Neural progenitor cell (in vitro differentiated cells): Measurements from ENCODE around the gene NDUFS6. TPM values are rescaled to one million over a fixed set of nuclear protein-coding genes. Genes with fewer than 3 reads are reported as not detected.

Experiments used
- DNase-seq: peaks from one replicate; pipeline ENCODE4 v3.0.0-alpha.2; 2016; ENCODE audit warnings: low spot score
- H2AFZ ChIP-seq: fragments of 200-600 bp; sonication (generic); replicated peaks from 2 replicates; pipeline ENCODE4 v1.6.1; 2016; ENCODE audit warnings: antibody characterized with exemption
- H3F3A ChIP-seq: fragments of 200-600 bp; sonication (generic); 2 replicates; pipeline ENCODE4 v1.6.1; 2016; ENCODE audit warnings: antibody characterized with exemption, low read depth
- H3K27ac ChIP-seq: fragments of 200-600 bp; sonication (generic); 2 replicates; pipeline ENCODE4 v1.5.1; 2016; ENCODE audit warnings: mild to moderate bottlenecking
- H3K27me3 ChIP-seq: fragments of 200-600 bp; sonication (generic); 2 replicates; pipeline ENCODE4 v1.6.1; 2016; ENCODE audit warnings: mild to moderate bottlenecking, moderate library complexity
- H3K36me3 ChIP-seq: fragments of 200-600 bp; sonication (generic); 2 replicates; pipeline ENCODE4 v1.5.1; 2016
- H3K4me1 ChIP-seq: fragments of 200-600 bp; sonication (generic); 2 replicates; pipeline ENCODE4 v1.6.1; 2016; ENCODE audit warnings: mixed run types
- H3K4me2 ChIP-seq: fragments of 200-600 bp; sonication (generic); 2 replicates; pipeline ENCODE4 v1.6.1; 2016
- H3K4me3 ChIP-seq: fragments of 200-600 bp; sonication (generic); 2 replicates; pipeline ENCODE4 v1.5.1; 2016
- H3K79me2 ChIP-seq: fragments of 200-600 bp; sonication (generic); 2 replicates; pipeline ENCODE4 v1.6.1; 2016; ENCODE audit warnings: low read depth
- H3K9ac ChIP-seq: fragments of 200-600 bp; sonication (generic); 2 replicates; pipeline ENCODE4 v1.6.1; 2016
- H3K9me3 ChIP-seq: fragments of 200-600 bp; sonication (generic); 2 replicates; pipeline ENCODE4 v1.5.1; 2016; ENCODE audit warnings: low read depth
- H4K20me1 ChIP-seq: fragments of 200-600 bp; sonication (generic); 2 replicates; pipeline ENCODE4 v1.6.1; 2016; ENCODE audit warnings: low read depth
- H3K27ac Mint-ChIP-seq: 3 replicates; pipeline ENCODE4 v1.8.0; 2021; ENCODE audit warnings: mixed read lengths
- H3K27me3 Mint-ChIP-seq: 2 replicates; pipeline ENCODE4 v1.8.0; 2022; ENCODE audit warnings: low read depth, mild to moderate bottlenecking, inconsistent platforms, moderate library complexity, mixed read lengths; ENCODE audit not compliant: insufficient read depth
- H3K36me3 Mint-ChIP-seq: 3 replicates; pipeline ENCODE4 v1.8.0; 2021; ENCODE audit warnings: mixed read lengths
- H3K4me1 Mint-ChIP-seq: 3 replicates; pipeline ENCODE4 v1.8.0; 2021; ENCODE audit warnings: mixed read lengths
- H3K4me3 Mint-ChIP-seq: 3 replicates; pipeline ENCODE4 v1.8.0; 2021; ENCODE audit warnings: mild to moderate bottlenecking, moderate library complexity, mixed read lengths
- H3K9me3 Mint-ChIP-seq: 3 replicates; pipeline ENCODE4 v1.8.0; 2020; ENCODE audit warnings: mixed read lengths
- CTCF ChIP-seq: fragments of 200-600 bp; sonication (generic); IDR thresholded peaks from 2 replicates; pipeline ENCODE4 v1.5.1; 2017; ENCODE audit warnings: antibody characterized with exemption, mild to moderate bottlenecking
- EZH2 ChIP-seq: fragments of 200-600 bp; sonication (generic); IDR thresholded peaks from 2 replicates; pipeline ENCODE4 v1.6.1; 2017; ENCODE audit warnings: antibody characterized with exemption, mild to moderate bottlenecking, moderate library complexity
- EZH2phosphoT487 ChIP-seq: fragments of 200-600 bp; sonication (generic); IDR thresholded peaks from 2 replicates; pipeline ENCODE4 v1.6.1; 2017; ENCODE audit warnings: antibody characterized with exemption
- total RNA-seq: library from RNA; depleted of rRNA; stranded (reverse); fragments of >200 nt; gene quantifications from 2 replicates; pipeline ENCODE4 v1.2.3, GENCODE V29; 2015; ENCODE audit warnings: low replicate concordance

The NDUFS6 gene
- total RNA-seq, 1 donor from 2014 or later, result 54.2 TPM

- H3K27me3 Mint-ChIP-seq, result peaks cover 18% of the 10 kb centered on the region
- H3K27ac Mint-ChIP-seq, result no peak overlapping the region
- no peak overlapping the region for H3K4me2 ChIP-seq
- no peak overlapping the region for H2AFZ ChIP-seq
- H3K4me1 Mint-ChIP-seq, result peaks cover 14% of the 10 kb centered on the region
- no peaks in the 10 kb centered on the region for H3K9me3 Mint-ChIP-seq
- no peaks in the 10 kb centered on the region for H3K36me3 ChIP-seq
- H3K4me3 Mint-ChIP-seq, result no peak overlapping the region
- no peaks in the 10 kb centered on the region for H3K9me3 ChIP-seq
- no peaks in the 10 kb centered on the region for H4K20me1 ChIP-seq
- no peak overlapping the region for H3K27ac ChIP-seq
- no peaks in the 10 kb centered on the region for H3F3A ChIP-seq
- no peak overlapping the region for H3K9ac ChIP-seq
- H3K27me3 ChIP-seq, result peaks cover 26% of the 10 kb centered on the region
- no peaks in the 10 kb centered on the region for H3K36me3 Mint-ChIP-seq
- TF ChIP-seq EZH2 (no peak), EZH2phosphoT487 (no peak), CTCF (no peak)
- DNase-seq, result no peak
- no peaks in the 10 kb centered on the region for H3K4me1 ChIP-seq
- no peak overlapping the region for H3K4me3 ChIP-seq
- no peaks in the 10 kb centered on the region for H3K79me2 ChIP-seq
These were observed 57.9 kb downstream of the NDUFS6 start for GRCh38 chr5:1859099-1859498.

GRCh38 chr5:1860021-1860610 is 58.9 kb downstream of the NDUFS6 start:
- Mint-ChIP-seq H3K36me3 (no peaks in the 10 kb centered on the region), H3K4me1 (peaks cover 15% of the 10 kb centered on the region), H3K4me3 (no peak overlapping the region), H3K27me3 (peaks cover 15% of the 10 kb centered on the region), H3K27ac (no peak overlapping the region), H3K9me3 (no peaks in the 10 kb centered on the region)
- Histone ChIP-seq H3K9ac (no peak overlapping the region), H3K4me2 (no peak overlapping the region), H3K9me3 (no peaks in the 10 kb centered on the region), H2AFZ (no peak overlapping the region), H4K20me1 (no peaks in the 10 kb centered on the region), H3K4me3 (no peak overlapping the region), H3K4me1 (no peaks in the 10 kb centered on the region), H3K27ac (no peak overlapping the region), H3K27me3 (peaks cover 26% of the 10 kb centered on the region), H3K36me3 (no peaks in the 10 kb centered on the region), H3K79me2 (no peaks in the 10 kb centered on the region), H3F3A (no peaks in the 10 kb centered on the region)
- TF ChIP-seq EZH2phosphoT487, result no peak
- TF ChIP-seq CTCF, result no peak
- no peak for TF ChIP-seq EZH2
- no peak for DNase-seq

- H3K4me3 Mint-ChIP-seq, result no peak overlapping the region
These were observed 59.7 kb downstream of the NDUFS6 start for GRCh38 chr5:1860949-1861348.

More at GRCh38 chr5:1860949-1861348, 59.7 kb downstream of the NDUFS6 start:
- Mint-ChIP-seq H3K27ac (no peak overlapping the region), H3K27me3 (peaks cover 15% of the 10 kb centered on the region), H3K9me3 (no peaks in the 10 kb centered on the region), H3K36me3 (no peaks in the 10 kb centered on the region), H3K4me1 (peaks cover 15% of the 10 kb centered on the region)
- DNase-seq, result no peak
- Histone ChIP-seq H3K9me3 (no peaks in the 10 kb centered on the region), H3K27me3 (peaks cover 27% of the 10 kb centered on the region), H3F3A (no peaks in the 10 kb centered on the region), H4K20me1 (no peaks in the 10 kb centered on the region), H3K79me2 (no peaks in the 10 kb centered on the region), H2AFZ (no peak overlapping the region), H3K4me3 (no peak overlapping the region), H3K9ac (no peak overlapping the region), H3K4me1 (no peaks in the 10 kb centered on the region), H3K36me3 (no peaks in the 10 kb centered on the region), H3K27ac (no peak overlapping the region), H3K4me2 (no peak overlapping the region)
- no peak for TF ChIP-seq EZH2phosphoT487
- TF ChIP-seq CTCF, result no peak
- TF ChIP-seq EZH2, result no peak
